Measurements from ENCODE around the gene RTBDN.
A peak's percentile ranks its signal among the peaks of the same experiment; 100 is the strongest.
"Not testable (repeated sequence)": the region's sequence is repeated elsewhere in the genome, so short reads cannot be mapped to it uniquely, and the experiment has no call there.

The RTBDN gene

GRCh38 chr19:12804051-12804450 is 30.3 kb downstream of the RTBDN start:
- TF ChIP-seq CTCF (conservative IDR thresholded peaks at IDR 0.05) = no peak

GRCh38 chr19:12802267-12803106 is 31.9 kb downstream of the RTBDN start:
- H3K27ac ChIP-seq = peak overlapping the region; percentile 92
- no peak for TF ChIP-seq CTCF (conservative IDR thresholded peaks at IDR 0.05)

More at GRCh38 chr19:12804051-12804450, 30.3 kb downstream of the RTBDN start:
- H3K27ac ChIP-seq = no peak overlapping the region

- peak within 1 kb of the TSS; percentile 92 for H3K27ac ChIP-seq
- no peak for TF ChIP-seq CTCF (conservative IDR thresholded peaks at IDR 0.05)
Observed at GRCh38 chr19:12801466-12802266, 32.7 kb downstream of the RTBDN start, which contains the start of the genes PRDX2 and THSD8. TSS of gene PRDX2 (minus strand) at chr19:12801800. CDS start at chr19:12801261, 539 bp downstream. TSS of gene THSD8 (plus strand) at chr19:12802069. CDS start at chr19:12802072, 3 bp downstream.

- H3K27ac ChIP-seq = peak overlapping the region; percentile 92
Observed at GRCh38 chr19:12800923-12801465, 33.4 kb downstream of the RTBDN start.

GRCh38 chr19:12800466-12800770 is 34.0 kb downstream of the RTBDN start:
- TF ChIP-seq CTCF (conservative IDR thresholded peaks at IDR 0.05) = no peak
- H3K27ac ChIP-seq = peak overlapping the region; percentile 92

More at GRCh38 chr19:12800923-12801465, 33.4 kb downstream of the RTBDN start:
- no peak for TF ChIP-seq CTCF (conservative IDR thresholded peaks at IDR 0.05)

- TF ChIP-seq CTCF (conservative IDR thresholded peaks at IDR 0.05) = no peak
- H3K27ac ChIP-seq = peak overlapping the region; percentile 92; the same call in 1 of the 2 replicates
Observed at GRCh38 chr19:12799742-12800465, 34.5 kb downstream of the RTBDN start.

- not testable (repeated sequence) for H3K27ac ChIP-seq
Observed at GRCh38 chr19:12797607-12798006, 36.8 kb downstream of the RTBDN start.

All from VCaP (cell line).